HepG2 (cell line): ENCODE results near the gene GTF2H1. TPM values are rescaled to one million over a fixed set of nuclear protein-coding genes. Genes with fewer than 3 reads are reported as not detected.

Source experiments
- GABPB1 ChIP-seq: IDR thresholded peaks from 2 replicates; pipeline ENCODE4 v1.6.1; 2016; ENCODE audit warnings: mild to moderate bottlenecking, missing genetic modification reagents, moderate library complexity, missing compliant biosample characterization
- HMG20B ChIP-seq: conservative IDR thresholded peaks from 2 replicates; pipeline ENCODE4 v1.6.1; 2016; ENCODE audit warnings: missing genetic modification reagents, missing compliant biosample characterization
- HNF4G ChIP-seq, 2 experiments: sonication (generic) in 1 of 2; formaldehyde crosslinking in 1 of 2; IDR thresholded peaks; 2 replicates each; pipeline versions ENCODE4 v1.4.0 to v1.6.1; 2011 to 2020; ENCODE audit warnings: borderline replicate concordance in 2 of 2, low read depth in 2 of 2, mild to moderate bottlenecking in 2 of 2, low read length in 1 of 2, missing genetic modification reagents in 1 of 2, moderate library complexity in 1 of 2
- LCORL ChIP-seq, 2 experiments: fragments of 450-650 bp in 1 of 2; sonication (generic) in 1 of 2; formaldehyde crosslinking in 1 of 2; IDR thresholded peaks; 2 replicates each; pipeline versions ENCODE4 v1.5.0 to v1.6.1; 2017 to 2020; ENCODE audit warnings: antibody characterized with exemption in 1 of 2, missing genetic modification reagents in 1 of 2
- MLXIP ChIP-seq: sonication (generic); formaldehyde crosslinking; IDR thresholded peaks from 2 replicates; pipeline ENCODE4 v1.9.0; 2021; ENCODE audit warnings: missing genetic modification reagents, borderline replicate concordance
- MTA3 ChIP-seq: sonication (generic); formaldehyde crosslinking; IDR thresholded peaks from 2 replicates; pipeline ENCODE4 v1.4.0; 2020; ENCODE audit warnings: missing genetic modification reagents
- TCF7L2 ChIP-seq: IDR thresholded peaks from 2 replicates; pipeline ENCODE4 v1.6.1; 2011; ENCODE audit warnings: mild to moderate bottlenecking, low read depth, low read length, moderate library complexity
- TERF1 ChIP-seq: sonication (generic); formaldehyde crosslinking; IDR thresholded peaks from 2 replicates; pipeline ENCODE4 v1.8.0; 2022; ENCODE audit warnings: mild to moderate bottlenecking, missing genetic modification reagents, moderate library complexity
- THRA ChIP-seq: sonication (generic); formaldehyde crosslinking; IDR thresholded peaks from 2 replicates; pipeline ENCODE4 v1.4.0; 2020; ENCODE audit warnings: missing genetic modification reagents, borderline replicate concordance
- ZBTB10 ChIP-seq: sonication (generic); formaldehyde crosslinking; IDR thresholded peaks from 2 replicates; pipeline ENCODE4 v1.4.0; 2020; ENCODE audit warnings: missing genetic modification reagents, borderline replicate concordance
- ZBTB34 ChIP-seq: sonication (generic); formaldehyde crosslinking; IDR thresholded peaks from 2 replicates; pipeline ENCODE4 v1.8.0; 2022; ENCODE audit warnings: mild to moderate bottlenecking, missing genetic modification reagents
- ZNF251 ChIP-seq: sonication (generic); formaldehyde crosslinking; IDR thresholded peaks from 2 replicates; pipeline ENCODE4 v1.9.0; 2021; ENCODE audit warnings: mild to moderate bottlenecking, missing genetic modification reagents
- ZNF562 ChIP-seq: sonication (generic); formaldehyde crosslinking; IDR thresholded peaks from 2 replicates; pipeline ENCODE4 v1.8.0; 2022; ENCODE audit warnings: missing genetic modification reagents, borderline replicate concordance
- ZNF740 ChIP-seq: sonication (generic); formaldehyde crosslinking; IDR thresholded peaks from 2 replicates; pipeline ENCODE4 v1.4.0; 2020; ENCODE audit warnings: missing genetic modification reagents
- ZSCAN5A ChIP-seq: sonication (generic); formaldehyde crosslinking; IDR thresholded peaks from 2 replicates; pipeline ENCODE4 v1.8.0; 2022; ENCODE audit warnings: mild to moderate bottlenecking, missing genetic modification reagents, borderline replicate concordance
- polyA plus RNA-seq, 8 experiments: library from polyadenylated mRNA; depleted of rRNA in 3 of 8; stranded (reverse) in 7 of 8; unstranded in 1 of 8; fragments of >200 nt; fragmentation: Illumina TruSeq in 4 of 8; extraction: Trizol in 4 of 8; gene quantifications; 2 replicates each; pipeline versions ENCODE4 v1.2.1 to v1.2.3, GENCODE V29; 2011 to 2016; ENCODE audit warnings: low read depth in 4 of 8, missing spikeins in 1 of 8, mixed read lengths in 1 of 8; ENCODE audit not compliant: insufficient read depth in 1 of 8
- total RNA-seq, 5 experiments: library from RNA; depleted of rRNA; stranded (reverse); fragments of >200 nt; fragmentation: Illumina TruSeq; extraction: Trizol; gene quantifications; 2 replicates each; pipeline ENCODE4 v1.2.3, GENCODE V29; 2016; ENCODE audit warnings: low read depth in 1 of 5

GTF2H1 gene
- total and polyA plus RNA-seq, 2 of the 13 experiments (the other 11 are each of a cell fraction or from before 2014, with no cell fraction given) = 15.7 to 51.4 TPM

- TF ChIP-seq ZBTB10 (peak; percentile 16; the same call in 1 of the 2 replicates), ZNF562 (CRISPR knock-in tag) (0 out of 2 replicates have a peak, but pooled peaks have one; percentile 60), TCF7L2 (no peak), ZNF740 (peak; percentile 97; the same call in 1 of the 2 replicates), GABPB1 (CRISPR knock-in tag) (peak; percentile 87), ZNF251 (CRISPR knock-in tag) (no peak), ZBTB34 (CRISPR knock-in tag) (peak; percentile 93), HMG20B (CRISPR knock-in tag) (0 out of 2 replicates have a peak, but pooled peaks have one; percentile 30), THRA (CRISPR knock-in tag) (no peak; the same call in none of the 2 replicates), LCORL (IDR thresholded peaks at IDR 0.05) (no peak), LCORL (CRISPR knock-in tag; IDR thresholded peaks at IDR 0.05) (peak; percentile 94), HNF4G (IDR thresholded peaks at IDR 0.05; ENCODE audit: borderline replicate concordance, low read depth, low read length) (peak; percentile 60; the same call in 1 of the 2 replicates), HNF4G (CRISPR knock-in tag; IDR thresholded peaks at IDR 0.05; ENCODE audit: borderline replicate concordance, low read depth) (no peak; the same call in 1 of the 2 replicates), MTA3 (CRISPR knock-in tag) (no peak), ZSCAN5A (peak; percentile 95), MLXIP (CRISPR knock-in tag) (peak; percentile 89), TERF1 (no peak)
These were observed 72.0 kb downstream of the GTF2H1 start, which contains the start of gene LDHA (continued) for GRCh38 chr11:18394275-18394927.
